ENCODE data around the gene EAPP. TPM values are rescaled to one million over a fixed set of nuclear protein-coding genes. Genes with fewer than 3 reads are reported as not detected.
A peak's percentile ranks its signal among the peaks of the same experiment; 100 is the strongest.

Gene EAPP
- total and polyA plus RNA-seq, 2 of the 13 experiments (the other 11 are each of a cell fraction or from before 2014, with no cell fraction given) = 68.7 to 110 TPM

GRCh38 chr14:34539407-34540180 lies at the start of gene EAPP (continued):
- TF ChIP-seq ZBTB25 (CRISPR knock-in tag; IDR thresholded peaks at IDR 0.05) (peak; percentile 99), ZNF101 (CRISPR knock-in tag; IDR thresholded peaks at IDR 0.05; ENCODE audit: borderline replicate concordance, low read depth) (no peak; the same call in 1 of the 2 replicates), MXD3 (CRISPR knock-in tag; IDR thresholded peaks at IDR 0.05) (peak; percentile 99), TCF7 (IDR thresholded peaks at IDR 0.05; ENCODE audit: low read depth) (no peak), NCOR1 (IDR thresholded peaks at IDR 0.05; ENCODE audit: borderline replicate concordance, low read length) (peak; percentile 83; the same call in 1 of the 2 replicates), ZBTB2 (CRISPR knock-in tag; IDR thresholded peaks at IDR 0.05; ENCODE audit: low read depth) (peak; percentile 97), NONO (IDR thresholded peaks at IDR 0.05) (no peak), NONO (CRISPR knock-in tag; conservative IDR thresholded peaks at IDR 0.05) (peak; percentile 99), HDAC2 (CRISPR knock-in tag; IDR thresholded peaks at IDR 0.05) (peak; percentile 97), NFAT5 (CRISPR knock-in tag; IDR thresholded peaks at IDR 0.05) (peak; percentile 93), ZFP36 (IDR thresholded peaks at IDR 0.05; ENCODE audit: borderline replicate concordance, low read depth, low read length, partially characterized antibody) (no peak), POGZ (CRISPR knock-in tag; IDR thresholded peaks at IDR 0.05) (peak; percentile 98), SKIL (CRISPR knock-in tag; IDR thresholded peaks at IDR 0.05; ENCODE audit: borderline replicate concordance) (peak; percentile 89), ZNF703 (CRISPR knock-in tag; IDR thresholded peaks at IDR 0.05; ENCODE audit: borderline replicate concordance) (0 out of 2 replicates have a peak, but pooled peaks have one; percentile 84)
